Measurements from ENCODE around the gene PHTF2.
"Not testable (repeated sequence)": the region's sequence is repeated elsewhere in the genome, so short reads cannot be mapped to it uniquely, and the experiment has no call there.

Gene PHTF2

GRCh38 chr7:77798394-77799077, at the start of gene PHTF2, which contains the start of gene TMEM60:
TSS of gene PHTF2 (plus strand) at chr7:77798773.
TSS of gene TMEM60 (minus strand) at chr7:77798434. CDS start at chr7:77794373, 4,061 bp downstream.
- peak; percentile 99 for DNase-seq (ENCODE audit: low spot score)

GRCh38 chr7:77752016-77752415, 46.6 kb upstream of the PHTF2 start:
- DNase-seq (ENCODE audit: low spot score), result no peak

GRCh38 chr7:77753173-77753572, 45.4 kb upstream of the PHTF2 start:
- DNase-seq (ENCODE audit: low spot score), result no peak

- no peak for DNase-seq (ENCODE audit: low spot score)
Observed at GRCh38 chr7:77757589-77757988, 41.0 kb upstream of the PHTF2 start.

GRCh38 chr7:77759294-77759889, 39.2 kb upstream of the PHTF2 start:
- DNase-seq (ENCODE audit: low spot score), result peak; percentile 71

- DNase-seq (ENCODE audit: low spot score), result no peak
Observed at GRCh38 chr7:77760809-77761453, 37.6 kb upstream of the PHTF2 start.

GRCh38 chr7:77765481-77765880, 33.1 kb upstream of the PHTF2 start:
- no peak for DNase-seq (ENCODE audit: low spot score)

GRCh38 chr7:77765906-77766800, 32.4 kb upstream of the PHTF2 start:
- no peak for DNase-seq (ENCODE audit: low spot score)

- DNase-seq (ENCODE audit: low spot score), result no peak
Observed at GRCh38 chr7:77766801-77767605, 31.6 kb upstream of the PHTF2 start.

- no peak for DNase-seq (ENCODE audit: low spot score)
Observed at GRCh38 chr7:77770316-77770715, 28.3 kb upstream of the PHTF2 start.

- no peak for DNase-seq (ENCODE audit: low spot score)
Observed at GRCh38 chr7:77771901-77772300, 26.7 kb upstream of the PHTF2 start.

GRCh38 chr7:77778535-77778934, 20.0 kb upstream of the PHTF2 start:
- no peak for DNase-seq (ENCODE audit: low spot score)

- no peak for DNase-seq (ENCODE audit: low spot score)
Observed at GRCh38 chr7:77782383-77782782, 16.2 kb upstream of the PHTF2 start.

GRCh38 chr7:77783111-77783510, 15.5 kb upstream of the PHTF2 start:
- DNase-seq (ENCODE audit: low spot score), result no peak

- DNase-seq (ENCODE audit: low spot score), result no peak
Observed at GRCh38 chr7:77783545-77783944, 15.0 kb upstream of the PHTF2 start.

GRCh38 chr7:77784426-77784825, 14.1 kb upstream of the PHTF2 start:
- not testable (repeated sequence) for DNase-seq (ENCODE audit: low spot score)

GRCh38 chr7:77786018-77786417, 12.6 kb upstream of the PHTF2 start:
- no peak for DNase-seq (ENCODE audit: low spot score)

- no peak for DNase-seq (ENCODE audit: low spot score)
Observed at GRCh38 chr7:77786741-77787140, 11.8 kb upstream of the PHTF2 start.

GRCh38 chr7:77788327-77788902, 10.2 kb upstream of the PHTF2 start:
- no peak for DNase-seq (ENCODE audit: low spot score)

- no peak for DNase-seq (ENCODE audit: low spot score)
Observed at GRCh38 chr7:77791336-77791735, 7.2 kb upstream of the PHTF2 start.

- DNase-seq (ENCODE audit: low spot score), result no peak
Observed at GRCh38 chr7:77791956-77792355, 6.6 kb upstream of the PHTF2 start.
